HAP-1 (cell line): ENCODE data around the gene COQ9.

Experiments
- DNase-seq, 2 experiments: peaks; one replicate each; pipeline ENCODE4 v3.0.0-alpha.2; 2016 to 2020; ENCODE audit warnings: low spot score in 2 of 2
- H3K27me3 ChIP-seq: fragments of 250-450 bp; sonication (Bioruptor Pico); 2 replicates; pipeline ENCODE4 v1.5.1; 2020; ENCODE audit warnings: low read depth, mild to moderate bottlenecking, moderate library complexity
- H3K36me3 ChIP-seq: fragments of 250-450 bp; sonication (Bioruptor Pico); replicated peaks from 2 replicates; pipeline ENCODE4 v1.5.1; 2020; ENCODE audit warnings: mild to moderate bottlenecking
- H3K4me1 ChIP-seq: fragments of 250-450 bp; sonication (Bioruptor Pico); 2 replicates; pipeline ENCODE4 v1.5.1; 2020; ENCODE audit warnings: mild to moderate bottlenecking
- H3K4me3 ChIP-seq: fragments of 250-450 bp; sonication (Bioruptor Pico); 2 replicates; pipeline ENCODE4 v1.5.1; 2020; ENCODE audit warnings: mild to moderate bottlenecking, moderate library complexity
- H3K9me3 ChIP-seq: fragments of 250-450 bp; sonication (Bioruptor Pico); 2 replicates; pipeline ENCODE4 v1.5.1; 2020; ENCODE audit warnings: mild to moderate bottlenecking, moderate library complexity
- in situ Hi-C: fragments of 300-500 bp; cut with MboI; formaldehyde crosslinking; loops from 3 replicates; pipeline ENCODE4 v1.14.3; 2020; ENCODE audit warnings: low sequenced_read_pairs, inconsistent platforms, mixed read lengths

Gene COQ9

GRCh38 chr16:57471209-57471608 is 23.9 kb downstream of the COQ9 start:
- DNase-seq = no peak
- Histone ChIP-seq H3K4me1 (no peaks in the 10 kb centered on the region), H3K36me3 (peaks cover 53% of the 10 kb centered on the region), H3K4me3 (no peak overlapping the region), H3K27me3 (no peaks in the 10 kb centered on the region), H3K9me3 (no peaks in the 10 kb centered on the region)
- in situ Hi-C loops = no loop called here

GRCh38 chr16:57471852-57472664 is 24.8 kb downstream of the COQ9 start:
- in situ Hi-C loops = no loop called here
- Histone ChIP-seq H3K4me3 (no peak overlapping the region), H3K9me3 (no peaks in the 10 kb centered on the region), H3K4me1 (no peaks in the 10 kb centered on the region), H3K36me3 (peaks cover 45% of the 10 kb centered on the region), H3K27me3 (no peaks in the 10 kb centered on the region)
- DNase-seq = no peak

- no peak for DNase-seq
- no peaks in the 10 kb centered on the region for H3K4me1 ChIP-seq
- in situ Hi-C loops = no loop called here
- no peak overlapping the region for H3K4me3 ChIP-seq
- no peaks in the 10 kb centered on the region for H3K27me3 ChIP-seq
- H3K36me3 ChIP-seq = peaks cover 43% of the 10 kb centered on the region
- no peaks in the 10 kb centered on the region for H3K9me3 ChIP-seq
Measured at GRCh38 chr16:57472665-57473060, 25.4 kb downstream of the COQ9 start.

- Histone ChIP-seq H3K4me3 (no peak overlapping the region), H3K9me3 (no peaks in the 10 kb centered on the region), H3K27me3 (no peaks in the 10 kb centered on the region), H3K4me1 (no peaks in the 10 kb centered on the region), H3K36me3 (peaks cover 42% of the 10 kb centered on the region)
- no peak for DNase-seq
- in situ Hi-C loops = no loop called here
Measured at GRCh38 chr16:57473176-57473840, 26.0 kb downstream of the COQ9 start.

- Histone ChIP-seq H3K9me3 (no peaks in the 10 kb centered on the region), H3K27me3 (no peaks in the 10 kb centered on the region), H3K4me1 (no peaks in the 10 kb centered on the region), H3K36me3 (peaks cover 38% of the 10 kb centered on the region), H3K4me3 (no peak overlapping the region)
- no peak for DNase-seq
- in situ Hi-C loops = no loop called here
Measured at GRCh38 chr16:57473906-57474305, 26.6 kb downstream of the COQ9 start.

- Histone ChIP-seq H3K9me3 (no peaks in the 10 kb centered on the region), H3K4me1 (peaks cover 3% of the 10 kb centered on the region; the same call in 1 of the 2 replicates), H3K4me3 (no peak overlapping the region), H3K27me3 (no peaks in the 10 kb centered on the region), H3K36me3 (peaks cover 27% of the 10 kb centered on the region)
- no peak for DNase-seq
- in situ Hi-C loops = no loop called here
Measured at GRCh38 chr16:57474671-57475661, 27.7 kb downstream of the COQ9 start.

GRCh38 chr16:57475711-57476339 is 28.5 kb downstream of the COQ9 start:
- Histone ChIP-seq H3K36me3 (peaks cover 18% of the 10 kb centered on the region), H3K4me1 (peaks cover 3% of the 10 kb centered on the region; the same call in 1 of the 2 replicates), H3K27me3 (no peaks in the 10 kb centered on the region), H3K4me3 (no peak overlapping the region), H3K9me3 (no peaks in the 10 kb centered on the region)
- in situ Hi-C loops = no loop called here
- peak; percentile 66 to 85 for DNase-seq

GRCh38 chr16:57476546-57477410 is 29.5 kb downstream of the COQ9 start:
- Histone ChIP-seq H3K36me3 (peaks cover 12% of the 10 kb centered on the region), H3K27me3 (no peaks in the 10 kb centered on the region), H3K4me1 (peaks cover 3% of the 10 kb centered on the region; the same call in 1 of the 2 replicates), H3K9me3 (no peaks in the 10 kb centered on the region), H3K4me3 (no peak overlapping the region)
- in situ Hi-C loops = no loop called here
- DNase-seq = no peak

- H3K4me1 ChIP-seq = peaks cover 3% of the 10 kb centered on the region; the same call in 1 of the 2 replicates
- DNase-seq = no peak
Measured at GRCh38 chr16:57477531-57478202, 30.4 kb downstream of the COQ9 start.

GRCh38 chr16:57478396-57479204 is 31.3 kb downstream of the COQ9 start:
- no peaks in the 10 kb centered on the region for H3K27me3 ChIP-seq
- DNase-seq = no peak
- in situ Hi-C loops = no loop called here
- H3K9me3 ChIP-seq = no peaks in the 10 kb centered on the region
- H3K36me3 ChIP-seq = no peaks in the 10 kb centered on the region
- H3K4me1 ChIP-seq = peaks cover 3% of the 10 kb centered on the region; the same call in 1 of the 2 replicates
- H3K4me3 ChIP-seq = no peak overlapping the region

More at GRCh38 chr16:57477531-57478202, 30.4 kb downstream of the COQ9 start:
- Histone ChIP-seq H3K36me3 (peaks cover 7% of the 10 kb centered on the region), H3K9me3 (no peaks in the 10 kb centered on the region), H3K4me3 (no peak overlapping the region), H3K27me3 (no peaks in the 10 kb centered on the region)
- in situ Hi-C loops = no loop called here

GRCh38 chr16:57479205-57479975 is 32.1 kb downstream of the COQ9 start:
- peaks cover 3% of the 10 kb centered on the region; the same call in 1 of the 2 replicates for H3K4me1 ChIP-seq
- DNase-seq = peak; percentile 49 to 74
- no peaks in the 10 kb centered on the region for H3K27me3 ChIP-seq
- H3K36me3 ChIP-seq = no peaks in the 10 kb centered on the region
- in situ Hi-C loops = no loop called here
- H3K4me3 ChIP-seq = peak overlapping the region; percentile 16
- H3K9me3 ChIP-seq = no peaks in the 10 kb centered on the region
